Measurements from ENCODE around the gene ETV3L. TPM values are rescaled to one million over a fixed set of nuclear protein-coding genes. Genes with fewer than 3 reads are reported as not detected.

ETV3L gene
- total RNA-seq, 1 donor from 2014 or later: not detected

- no peak for DNase-seq (ENCODE audit: low read depth)
- TF ChIP-seq CTCF (conservative IDR thresholded peaks at IDR 0.05; ENCODE audit: low read depth, low read length): no peak
- H3K4me3 ChIP-seq (ENCODE audit: low read depth, low read length): peak overlapping the region; percentile 83
Measured at GRCh38 chr1:157042846-157043245, 56.8 kb downstream of the ETV3L start.

Other genes with a start within 250 kb of the ETV3L start
- not detected in 2 replicates for gene INSRR, start 240.7 kb downstream of the ETV3L start, total RNA-seq
- not detected in 2 replicates for gene NTRK1, start 238.9 kb downstream of the ETV3L start, total RNA-seq
- 19.0 and 20.8 TPM in 2 replicates for gene PEAR1, start 206.1 kb downstream of the ETV3L start, total RNA-seq
- not detected in 2 replicates for gene LRRC71, start 179.2 kb downstream of the ETV3L start, total RNA-seq
- gene ARHGEF11, start 54.1 kb downstream of the ETV3L start, total RNA-seq: 15.9 and 19.3 TPM in 2 replicates
- gene ETV3, start 38.6 kb upstream of the ETV3L start, total RNA-seq: 6.9 and 7.7 TPM in 2 replicates